ENCODE measurements around the gene SSTR5. TPM values are rescaled to one million over a fixed set of nuclear protein-coding genes. Genes with fewer than 3 reads are reported as not detected.

SSTR5 gene
- total and polyA plus RNA-seq, 4 donors, result not detected

- 71% methylated on average over 26 of the region's 26 CpGs for WGBS
- Histone ChIP-seq H3K4me3 (ENCODE audit: low read depth in 1 of 3, low read length in 3 of 3) (no peak overlapping the region), H3K4me1 (ENCODE audit: control insufficient read depth in 4 of 4, insufficient read depth in 4 of 4, low read length in 3 of 4) (peaks cover 3 to 19% (median 10%) of the 10 kb centered on the region in 4 donors), H3K9ac (ENCODE audit: low read depth in 1 of 2, low read length in 2 of 2) (no peak overlapping the region), H3K27ac (ENCODE audit: low read depth in 1 of 2, low read length in 2 of 2) (no peak overlapping the region), H3K36me3 (ENCODE audit: control insufficient read depth in 4 of 4, insufficient read depth in 3 of 4, low read depth in 1 of 4, low read length in 3 of 4) (no peaks in the 10 kb centered on the region), H3K9me3 (ENCODE audit: control insufficient read depth in 4 of 4, low read length in 3 of 4) (no peaks in the 10 kb centered on the region), H3K27me3 (ENCODE audit: control insufficient read depth in 4 of 4, insufficient read depth in 4 of 4, low read length in 3 of 4) (no peaks in the 10 kb centered on the region)
- DNase-seq (ENCODE audit: low spot score), result no peak
- no peak for TF ChIP-seq ZBTB33 (IDR thresholded peaks at IDR 0.05)
- TF ChIP-seq EGR1 (IDR thresholded peaks at IDR 0.05; ENCODE audit: low read depth in 2 of 2), result no peak
- no peak for TF ChIP-seq JUND (IDR thresholded peaks at IDR 0.05)
- no peak for TF ChIP-seq GABPA (IDR thresholded peaks at IDR 0.05 in 1 of 2, conservative IDR thresholded peaks at IDR 0.05 in 1 of 2)
- TF ChIP-seq HNF4A (conservative IDR thresholded peaks at IDR 0.05), result no peak
- TF ChIP-seq MAX (IDR thresholded peaks at IDR 0.05), result no peak
- TF ChIP-seq SP1 (IDR thresholded peaks at IDR 0.05), result no peak
- TF ChIP-seq REST (IDR thresholded peaks at IDR 0.05), result no peak
- no peak for TF ChIP-seq RXRA (IDR thresholded peaks at IDR 0.05)
These were observed 40.1 kb downstream of the SSTR5 start for GRCh38 chr16:1112506-1113184.

GRCh38 chr16:1113489-1113888, 40.9 kb downstream of the SSTR5 start:
- Histone ChIP-seq H3K27ac (ENCODE audit: low read depth in 1 of 2, low read length in 2 of 2) (no peak overlapping the region), H3K4me3 (ENCODE audit: low read depth in 1 of 3, low read length in 3 of 3) (no peak overlapping the region), H3K36me3 (ENCODE audit: control insufficient read depth in 4 of 4, insufficient read depth in 3 of 4, low read depth in 1 of 4, low read length in 3 of 4) (no peaks in the 10 kb centered on the region), H3K27me3 (ENCODE audit: control insufficient read depth in 4 of 4, insufficient read depth in 4 of 4, low read length in 3 of 4) (no peaks in the 10 kb centered on the region), H3K4me1 (ENCODE audit: control insufficient read depth in 4 of 4, insufficient read depth in 4 of 4, low read length in 3 of 4) (peaks cover 3 to 15% (median 7%) of the 10 kb centered on the region in 4 donors), H3K9ac (ENCODE audit: low read depth in 1 of 2, low read length in 2 of 2) (no peak overlapping the region), H3K9me3 (ENCODE audit: control insufficient read depth in 4 of 4, low read length in 3 of 4) (no peaks in the 10 kb centered on the region)
- no peak for TF ChIP-seq RXRA (IDR thresholded peaks at IDR 0.05)
- TF ChIP-seq TAF1 (conservative IDR thresholded peaks at IDR 0.05), result no peak
- no peak for TF ChIP-seq MAX (IDR thresholded peaks at IDR 0.05)
- no peak for TF ChIP-seq REST (IDR thresholded peaks at IDR 0.05)
- no peak for TF ChIP-seq NR2F2 (IDR thresholded peaks at IDR 0.05)
- TF ChIP-seq ZBTB33 (IDR thresholded peaks at IDR 0.05), result no peak
- TF ChIP-seq YY1 (IDR thresholded peaks at IDR 0.05), result no peak
- no peak for TF ChIP-seq GABPA (IDR thresholded peaks at IDR 0.05 in 1 of 2, conservative IDR thresholded peaks at IDR 0.05 in 1 of 2)
- no peak for TF ChIP-seq JUND (IDR thresholded peaks at IDR 0.05)
- no peak for TF ChIP-seq HNF4G (IDR thresholded peaks at IDR 0.05)
- no peak for TF ChIP-seq HNF4A (conservative IDR thresholded peaks at IDR 0.05)
- no peak for TF ChIP-seq FOXA2 (IDR thresholded peaks at IDR 0.05)
- no peak for TF ChIP-seq FOXA1 (IDR thresholded peaks at IDR 0.05)
- no peak for TF ChIP-seq CTCF (IDR thresholded peaks at IDR 0.05; ENCODE audit: low read depth, low read length, missing input control)
- no peak for TF ChIP-seq EGR1 (IDR thresholded peaks at IDR 0.05; ENCODE audit: low read depth in 2 of 2)
- WGBS, result 86% methylated on average over 16 of the region's 16 CpGs
- no peak for DNase-seq (ENCODE audit: low spot score)

Measured in liver (tissue), 9 donors.